IMR-90 (cell line): ENCODE measurements around the gene MLLT10. TPM values are rescaled to one million over a fixed set of nuclear protein-coding genes. Genes with fewer than 3 reads are reported as not detected.

Source experiments
- ATAC-seq: fragments of 200-7000 bp; cut with Tn5 transposase; 2 replicates; pipeline ENCODE4 v1.9.1; 2020; ENCODE audit warnings: low read depth, mild to moderate bottlenecking, moderate library complexity
- BruUV-seq: library from RNA; stranded (reverse); fragments of 400-500 nt; replicated peaks from 2 replicates; lab custom pipeline; 2021; lab: Mats Ljungman, UMichigan
- CTCF ChIA-PET: fragments of 300-600 bp; formaldehyde crosslinking; extraction: SDS; loops from one replicate; lab custom pipeline; 2021; ENCODE audit warnings: antibody characterized with exemption; lab: Yijun Ruan, JAX
- POLR2A ChIA-PET: fragments of 300-600 bp; sonication (Branson Sonifier 250); formaldehyde crosslinking; loops from one replicate; lab custom pipeline; 2022; ENCODE audit warnings: antibody characterized with exemption; ENCODE audit not compliant: unreplicated experiment; lab: Charles Lee
- DNase-seq: peaks from one replicate; pipeline ENCODE4 v3.0.0; 2013
- H2AFZ ChIP-seq: replicated peaks from 2 replicates; pipeline ENCODE3; 2013; ENCODE audit warnings: low read length, mild to moderate bottlenecking; ENCODE audit not compliant: poor library complexity
- H2AK5ac ChIP-seq: 2 replicates; pipeline ENCODE4 v1.6.1; 2013; ENCODE audit warnings: low read depth, low read length, inconsistent platforms
- H2AK9ac ChIP-seq: replicated peaks from 2 replicates; pipeline ENCODE3; 2013; ENCODE audit warnings: mild to moderate bottlenecking, low read depth, low read length, moderate library complexity; ENCODE audit not compliant: poor library complexity
- H2BK120ac ChIP-seq: 2 replicates; pipeline ENCODE4 v1.6.1; 2013; ENCODE audit warnings: low read depth, low read length, inconsistent platforms
- H2BK15ac ChIP-seq: 3 replicates; pipeline ENCODE4 v1.6.1; 2013; ENCODE audit warnings: low read depth, low read length, inconsistent platforms
- H2BK20ac ChIP-seq: 2 replicates; pipeline ENCODE4 v1.6.1; 2013; ENCODE audit warnings: low read depth, mild to moderate bottlenecking, inconsistent platforms, low read length, moderate library complexity
- H2BK5ac ChIP-seq: 2 replicates; pipeline ENCODE4 v1.6.1; 2013; ENCODE audit warnings: mild to moderate bottlenecking, low read depth, low read length, inconsistent platforms; ENCODE audit not compliant: poor library complexity, severe bottlenecking
- H3K14ac ChIP-seq: replicated peaks from 2 replicates; pipeline ENCODE4 v1.6.1; 2013; ENCODE audit warnings: low read depth, low read length, inconsistent platforms
- H3K18ac ChIP-seq: 2 replicates; pipeline ENCODE4 v1.6.1; 2013; ENCODE audit warnings: low read depth, low read length, control low read depth
- H3K23ac ChIP-seq: 2 replicates; pipeline ENCODE4 v1.6.1; 2013; ENCODE audit warnings: low read depth, low read length, inconsistent platforms
- H3K27ac ChIP-seq: 2 replicates; pipeline ENCODE4 v1.5.1; 2013; ENCODE audit warnings: mild to moderate bottlenecking, control low read depth, low read length; ENCODE audit not compliant: insufficient read depth
- H3K27me3 ChIP-seq: 2 replicates; pipeline ENCODE4 v1.6.1; 2013; ENCODE audit warnings: low read length; ENCODE audit not compliant: control insufficient read depth, insufficient read depth
- H3K36me3 ChIP-seq: 2 replicates; pipeline ENCODE4 v1.6.1; 2013; ENCODE audit warnings: low read length, mixed read lengths; ENCODE audit not compliant: control insufficient read depth, insufficient read depth
- H3K4ac ChIP-seq: 2 replicates; pipeline ENCODE4 v1.6.1; 2013; ENCODE audit warnings: low read depth, low read length, inconsistent platforms
- H3K4me1 ChIP-seq: 2 replicates; pipeline ENCODE4 v1.6.1; 2013; ENCODE audit warnings: low read length, mixed read lengths; ENCODE audit not compliant: control insufficient read depth, insufficient read depth
- H3K4me2 ChIP-seq: 2 replicates; pipeline ENCODE4 v1.6.1; 2013; ENCODE audit warnings: low read depth, mild to moderate bottlenecking, control low read depth, low read length, moderate library complexity
- H3K4me3 ChIP-seq: 2 replicates; pipeline ENCODE4 v1.5.1; 2013; ENCODE audit warnings: low read depth, mild to moderate bottlenecking, control low read depth, low read length, moderate library complexity; ENCODE audit not compliant: insufficient read depth
- H3K56ac ChIP-seq: 2 replicates; pipeline ENCODE4 v1.6.1; 2013; ENCODE audit warnings: low read length, inconsistent platforms; ENCODE audit not compliant: insufficient read depth; ENCODE audit errors: extremely low read depth
- H3K79me1 ChIP-seq, 2 experiments: 2 replicates each; pipeline ENCODE4 v1.6.1; 2013; ENCODE audit warnings: low read length in 2 of 2, inconsistent platforms in 1 of 2, low read depth in 1 of 2
- H3K9ac ChIP-seq: 2 replicates; pipeline ENCODE4 v1.6.1; 2013; ENCODE audit warnings: low read depth, low read length, control low read depth
- H3K9me1 ChIP-seq: 2 replicates; pipeline ENCODE4 v1.6.1; 2013; ENCODE audit warnings: low read length, inconsistent platforms; ENCODE audit not compliant: insufficient read depth
- H3K9me3 ChIP-seq: 2 replicates; pipeline ENCODE4 v1.6.1; 2013; ENCODE audit warnings: low read length; ENCODE audit not compliant: control insufficient read depth, insufficient read depth
- H4K20me1 ChIP-seq: 2 replicates; pipeline ENCODE4 v1.6.1; 2013; ENCODE audit warnings: low read length, inconsistent platforms; ENCODE audit not compliant: insufficient read depth
- H4K5ac ChIP-seq: 2 replicates; pipeline ENCODE4 v1.6.1; 2013; ENCODE audit warnings: mild to moderate bottlenecking, low read depth, low read length, control low read depth
- H4K8ac ChIP-seq, 2 experiments: 2 replicates each; pipeline ENCODE4 v1.6.1; 2013; ENCODE audit warnings: low read depth in 2 of 2, low read length in 2 of 2, control low read depth in 1 of 2, inconsistent platforms in 1 of 2
- H4K91ac ChIP-seq: 2 replicates; pipeline ENCODE4 v1.6.1; 2013; ENCODE audit warnings: low read depth, low read length, inconsistent platforms; ENCODE audit not compliant: insufficient read depth
- BHLHE40 ChIP-seq: fragments of 150-350 bp; IDR thresholded peaks from 2 replicates; pipeline ENCODE4 v1.6.1; 2016; ENCODE audit warnings: mild to moderate bottlenecking, low read depth, low read length
- CEBPB ChIP-seq: IDR thresholded peaks from 2 replicates; pipeline ENCODE4 v1.6.1; 2012; ENCODE audit warnings: low read depth, low read length, improper control_type of control experiment
- CHD1 ChIP-seq: IDR thresholded peaks from 2 replicates; pipeline ENCODE4 v1.6.1; 2012; ENCODE audit warnings: low read depth, low read length, improper control_type of control experiment
- MAFK ChIP-seq: IDR thresholded peaks from 2 replicates; pipeline ENCODE4 v1.6.1; 2012; ENCODE audit warnings: low read depth, low read length, improper control_type of control experiment
- MAZ ChIP-seq: IDR thresholded peaks from 2 replicates; pipeline ENCODE4 v1.6.1; 2012; ENCODE audit warnings: low read depth, mild to moderate bottlenecking, low read length, improper control_type of control experiment, moderate library complexity, borderline replicate concordance
- MXI1 ChIP-seq: IDR thresholded peaks from 2 replicates; pipeline ENCODE4 v1.6.1; 2012; ENCODE audit warnings: low read depth, mild to moderate bottlenecking, low read length, moderate library complexity, borderline replicate concordance
- POLR2A ChIP-seq: IDR thresholded peaks from 2 replicates; pipeline ENCODE4 v1.6.1; 2012; ENCODE audit warnings: mild to moderate bottlenecking, low read depth, low read length
- RAD21 ChIP-seq: IDR thresholded peaks from 2 replicates; pipeline ENCODE4 v1.6.1; 2012; ENCODE audit warnings: low read length, improper control_type of control experiment
- RCOR1 ChIP-seq: IDR thresholded peaks from 2 replicates; pipeline ENCODE4 v1.6.1; 2012; ENCODE audit warnings: mild to moderate bottlenecking, low read length, improper control_type of control experiment; ENCODE audit not compliant: insufficient replicate concordance
- RFX5 ChIP-seq: IDR thresholded peaks from 2 replicates; pipeline ENCODE4 v1.8.0; 2012; ENCODE audit warnings: low read depth, mild to moderate bottlenecking, low read length, moderate library complexity
- WGBS, 2 experiments: methylation state at CpG; one replicate each; pipeline versions ENCODE4 v1.1.5 to v1.1.7; 2013; ENCODE audit warnings: missing lambda C conversion rate in 2 of 2; ENCODE audit not compliant: insufficient read length in 1 of 2; ENCODE audit errors: extremely low coverage in 2 of 2; 5-methylcytosine and 5-hydroxymethylcytosine counted together
- dilution Hi-C: fragments of 300-500 bp; cut with HindIII; formaldehyde crosslinking; loops from one replicate; pipeline ENCODE4 v1.14.3; 2018; ENCODE audit warnings: low sequenced_read_pairs; ENCODE audit not compliant: unreplicated experiment
- in situ Hi-C: fragments of 300-500 bp; cut with MboI; formaldehyde crosslinking; loops from 3 replicates; pipeline ENCODE4 v1.14.3; 2019; ENCODE audit warnings: low sequenced_read_pairs, inconsistent platforms, mixed read lengths
- intact Hi-C: fragments of 100-400 bp; cut with micrococcal nuclease; formaldehyde crosslinking; loops from 2 replicates; pipeline ENCODE4 v1.10.0; 2022
- polyA plus RNA-seq, 3 experiments: library from polyadenylated mRNA; depleted of rRNA; stranded (reverse); fragments of >200 nt; gene quantifications; 2 replicates each; pipeline ENCODE4 v1.2.3, GENCODE V29; 2012; ENCODE audit warnings: low replicate concordance in 1 of 3
- total RNA-seq: library from RNA; depleted of rRNA; stranded (reverse); fragments of >200 nt; gene quantifications from 2 replicates; pipeline ENCODE4 v1.2.3, GENCODE V29; 2012

Gene MLLT10
- total and polyA plus RNA-seq, 2 of the 4 experiments (the other 2 are of a cell fraction), result 22.5 to 29.0 TPM

GRCh38 chr10:21750424-21750823 is 216.4 kb downstream of the MLLT10 start:
- Histone ChIP-seq H3K14ac (no peak overlapping the region), H2BK120ac (no peak overlapping the region), H3K27ac (no peak overlapping the region), H2BK20ac (no peak overlapping the region), H4K8ac (no peak overlapping the region), H2BK15ac (no peak overlapping the region), H3K9ac (no peak overlapping the region), H3K56ac (no peak overlapping the region), H3K4ac (no peak overlapping the region), H3K9me3 (no peaks in the 10 kb centered on the region), H4K20me1 (no peaks in the 10 kb centered on the region), H3K4me2 (no peak overlapping the region), H3K79me1 (no peaks in the 10 kb centered on the region), H3K36me3 (peaks cover 3% of the 10 kb centered on the region; the same call in 1 of the 2 replicates), H4K5ac (no peak overlapping the region), H2AK9ac (no peak overlapping the region), H3K4me1 (no peaks in the 10 kb centered on the region), H3K4me3 (no peak overlapping the region), H3K27me3 (no peaks in the 10 kb centered on the region), H2AFZ (no peak overlapping the region), H2AK5ac (no peak overlapping the region), H2BK5ac (no peak overlapping the region), H3K9me1 (no peaks in the 10 kb centered on the region), H3K23ac (no peak overlapping the region), H4K91ac (no peak overlapping the region), H3K18ac (no peak overlapping the region)
- DNase-seq (no peak), ATAC-seq (no peak)
- BruUV-seq, result no TSS peak
- POLR2A ChIA-PET, result no interaction called here
- TF ChIP-seq POLR2A (no peak), CEBPB (no peak), BHLHE40 (no peak), MAZ (no peak), MXI1 (no peak), RAD21 (no peak), RFX5 (no peak), RCOR1 (no peak), CHD1 (no peak), MAFK (no peak)
- CTCF ChIA-PET, result interaction anchor here (1.0 kb wide), 1 partner anchor 10 kb away, joined by 3 read pairs; no protein-coding TSS in a partner anchor
- intact Hi-C loops, result loop anchor here (5.0 kb wide), 1 partner anchor 202 kb away; no protein-coding TSS in a partner anchor
- 93% methylated on average over 2 of the region's 12 CpGs; no CpG with 5 or more reads in 1 of the 2 experiments for WGBS, 2 experiments
- dilution Hi-C loops, result no loop called here
- in situ Hi-C loops, result no loop called here
